Fibroblast of peridontal ligament (primary cell): ENCODE measurements around the gene PNPLA2.
A peak's percentile ranks its signal among the peaks of the same experiment; 100 is the strongest.

Experiments
- DNase-seq: peaks from one replicate; pipeline ENCODE4 v3.0.0-alpha.2; 2010; ENCODE audit errors: extremely low read depth

The PNPLA2 gene

DNA sequence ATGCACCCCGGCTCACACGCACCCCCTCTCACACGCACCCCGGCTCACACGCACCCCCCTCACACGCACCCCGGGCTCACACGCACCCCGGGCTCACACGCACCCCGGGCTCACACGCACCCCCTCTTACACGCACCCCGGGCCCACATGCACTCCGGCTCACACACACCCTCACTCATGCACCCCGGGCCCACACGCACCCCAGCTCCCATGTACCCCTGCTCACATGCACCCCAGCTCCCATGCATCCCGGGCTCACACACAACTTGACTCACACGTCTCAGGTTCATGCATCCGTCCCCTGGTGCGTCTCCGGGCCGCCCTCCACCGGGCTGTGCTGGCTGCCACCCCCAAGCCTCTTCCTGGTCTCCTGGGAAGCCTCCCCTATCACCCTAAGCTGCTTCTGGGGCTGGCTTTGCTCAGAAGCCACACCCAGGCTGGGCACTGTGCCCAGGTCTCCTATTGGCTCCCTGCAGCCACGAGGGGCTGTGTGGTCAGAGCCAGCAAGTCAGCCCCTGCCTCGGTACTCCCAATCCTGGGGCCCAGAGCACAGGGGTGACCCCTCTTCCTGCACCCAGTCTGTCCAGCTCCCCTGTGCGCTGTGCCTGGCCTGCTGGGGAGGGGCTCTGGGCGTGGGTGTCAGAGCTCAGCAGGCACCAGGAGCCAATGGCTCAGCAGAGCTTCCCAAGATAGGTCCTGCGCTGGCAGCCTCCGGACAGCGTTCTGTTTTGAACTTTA lies 40.8 kb downstream of the PNPLA2 start:
- peak; percentile 79 for DNase-seq

- DNase-seq, result no peak
These were observed 41.8 kb downstream of the PNPLA2 start for GRCh38 chr11:860234-861104.

DNA sequence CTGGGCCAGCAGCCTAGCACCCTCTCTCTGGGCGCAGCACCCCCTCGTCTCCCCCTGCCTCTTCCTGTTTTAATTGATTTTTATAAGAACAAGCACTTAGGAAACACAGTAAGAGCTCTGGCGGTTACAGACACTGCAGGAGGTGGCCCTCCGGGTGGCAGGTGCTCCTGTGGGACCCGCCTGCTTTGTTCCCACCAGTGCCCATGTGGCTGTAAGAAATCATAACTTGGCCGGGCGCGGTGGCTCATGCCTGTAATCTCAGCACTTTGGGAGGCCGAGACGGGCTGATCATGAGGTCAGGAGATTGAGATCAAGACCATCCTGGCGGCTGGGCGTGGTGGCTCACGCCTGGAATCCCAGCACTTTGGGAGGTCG lies 42.4 kb downstream of the PNPLA2 start:
- DNase-seq, result no peak

- no peak for DNase-seq
These were observed 43.5 kb downstream of the PNPLA2 start for GRCh38 chr11:862081-862661.

DNA sequence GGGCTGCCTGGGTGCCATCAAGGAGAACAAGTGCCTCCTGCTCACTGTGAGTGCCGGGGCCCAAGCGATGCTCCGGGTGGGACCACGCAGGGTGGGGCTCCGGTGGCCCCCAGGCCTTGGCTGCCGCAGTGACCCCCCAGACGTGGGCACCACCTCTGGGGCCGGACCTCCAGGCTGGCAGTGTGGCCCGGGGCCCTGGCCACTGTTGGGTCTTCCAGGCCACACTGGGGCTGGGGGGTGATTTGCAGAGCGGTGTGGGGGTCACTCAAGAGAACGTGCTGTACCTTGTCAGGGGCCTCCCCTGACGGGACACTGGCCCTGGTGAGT lies 43.9 kb downstream of the PNPLA2 start:
- no peak for DNase-seq

GRCh38 chr11:863023-863909 lies 44.6 kb downstream of the PNPLA2 start:
- DNase-seq, result no peak

- no peak for DNase-seq
These were observed 45.5 kb downstream of the PNPLA2 start for GRCh38 chr11:863910-864827.

- no peak for DNase-seq
These were observed 46.2 kb downstream of the PNPLA2 start for GRCh38 chr11:864898-865297.

DNA sequence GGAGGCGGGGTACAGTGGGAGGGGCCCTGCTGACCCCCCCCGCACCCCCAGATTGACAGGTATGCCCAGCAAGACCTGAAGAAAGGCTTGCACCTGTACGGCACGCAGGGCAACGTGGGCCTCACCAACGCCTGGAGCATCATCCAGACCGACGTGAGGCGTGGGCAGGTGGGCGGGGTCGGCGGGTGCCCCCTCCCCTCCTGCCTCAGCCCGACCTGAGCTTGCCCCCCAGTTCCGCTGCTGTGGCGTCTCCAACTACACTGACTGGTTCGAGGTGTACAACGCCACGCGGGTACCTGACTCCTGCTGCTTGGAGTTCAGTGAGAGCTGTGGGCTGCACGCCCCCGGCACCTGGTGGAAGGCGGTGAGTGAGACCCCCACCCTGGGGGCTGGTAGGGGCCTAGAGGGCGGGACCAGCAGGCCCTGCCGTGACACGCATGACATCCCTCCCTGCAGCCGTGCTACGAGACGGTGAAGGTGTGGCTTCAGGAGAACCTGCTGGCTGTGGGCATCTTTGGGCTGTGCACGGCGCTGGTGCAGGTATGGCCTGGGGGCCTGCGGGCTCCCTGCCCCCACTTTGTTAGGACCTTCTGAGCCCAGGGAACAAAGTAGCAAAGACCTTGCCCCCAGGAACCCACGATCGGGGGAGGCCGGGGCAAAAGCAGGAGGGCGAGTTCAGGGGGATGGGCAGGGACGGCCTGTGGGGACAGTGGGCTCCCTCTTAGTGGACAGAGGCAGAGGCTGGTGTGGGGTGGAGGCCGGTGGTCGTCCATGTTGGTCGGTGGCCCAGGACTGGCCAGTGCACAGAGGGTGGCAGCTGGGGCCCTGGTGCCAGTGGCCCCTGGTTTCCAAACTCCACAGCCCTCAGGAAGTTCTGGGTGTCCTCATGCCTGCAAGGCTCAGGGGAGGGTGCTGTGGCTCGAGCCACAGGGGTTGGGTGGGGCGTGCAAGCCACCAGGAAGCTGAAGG lies 47.0 kb downstream of the PNPLA2 start:
- DNase-seq, result no peak

- DNase-seq, result no peak
These were observed 47.8 kb downstream of the PNPLA2 start for GRCh38 chr11:866481-866880.

DNA sequence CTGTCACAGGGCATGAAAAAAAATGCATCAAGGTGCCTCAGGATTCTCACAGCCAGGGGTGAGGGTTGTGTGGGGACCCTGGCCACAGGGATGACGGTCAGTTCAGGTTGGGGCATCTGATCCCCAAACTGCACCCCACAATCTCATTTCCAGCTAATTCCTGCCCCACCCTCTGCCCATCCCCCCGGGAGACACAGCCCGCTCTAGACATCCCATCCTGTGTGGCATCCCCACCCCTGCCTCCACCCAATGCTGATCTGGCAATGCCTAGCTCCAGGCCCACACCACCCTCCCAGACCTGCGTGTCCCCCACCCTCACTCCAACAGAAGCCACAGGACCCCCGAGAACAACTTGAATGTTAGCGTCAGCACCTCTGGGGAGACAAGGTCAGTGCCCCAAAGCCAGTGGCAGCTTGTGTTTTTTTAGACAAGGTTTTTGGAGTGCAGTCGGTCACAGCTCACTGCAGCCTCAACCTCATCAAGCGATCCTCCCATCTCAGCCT lies 49.2 kb downstream of the PNPLA2 start:
- no peak for DNase-seq

- no peak for DNase-seq
These were observed 49.7 kb downstream of the PNPLA2 start for GRCh38 chr11:868394-868793.

GRCh38 chr11:868802-869201 lies 50.1 kb downstream of the PNPLA2 start:
- DNase-seq, result no peak

- DNase-seq, result no peak
These were observed 50.8 kb downstream of the PNPLA2 start for GRCh38 chr11:869399-870126.

GRCh38 chr11:870127-870413 lies 51.4 kb downstream of the PNPLA2 start:
- no peak for DNase-seq

GRCh38 chr11:870418-870817 lies 51.7 kb downstream of the PNPLA2 start:
- no peak for DNase-seq

GRCh38 chr11:871472-871871 lies 52.8 kb downstream of the PNPLA2 start:
- no peak for DNase-seq

- DNase-seq, result no peak
These were observed 54.1 kb downstream of the PNPLA2 start for GRCh38 chr11:872799-873198.

GRCh38 chr11:873706-874105 lies 55.0 kb downstream of the PNPLA2 start:
- DNase-seq, result no peak
